ENCODE data around the gene GTF2H4. TPM values are rescaled to one million over a fixed set of nuclear protein-coding genes. Genes with fewer than 3 reads are reported as not detected.

The GTF2H4 gene
- total and polyA plus RNA-seq, 3 experiments from 2014 or later: 7.5 to 55.3 (median 48.2) TPM

GRCh38 chr6:30884521-30885480 is 23.2 kb upstream of the GTF2H4 start:
- peak in 4 of 5 donors; percentile 12 to 59 (median 23) for DNase-seq
- H3K9me3 ChIP-seq (ENCODE audit: low read length): no peaks in the 10 kb centered on the region
- H3K4me3 ChIP-seq (ENCODE audit: low read length): peak overlapping the region; percentile 62
- Mint-ChIP-seq H3K4me3 (peak overlapping the region; percentile 72 to 95 (median 85)), H3K4me1 (peaks cover 26 to 34% (median 28%) of the 10 kb centered on the region in 3 donors), H3K36me3 (peaks cover 0 to 7% (median 2%) of the 10 kb centered on the region in 3 donors), H3K9me3 (no peaks in the 10 kb centered on the region), H3K27me3 (peaks cover 0 to 7% of the 10 kb centered on the region in 2 donors), H3K27ac (peak overlapping the region in 5 of 8 donors; percentile 12 to 92 (median 73))
- H3K4me1 ChIP-seq (ENCODE audit: insufficient read depth, low read length): peaks cover 34% of the 10 kb centered on the region
- ChIA-PET POLR2A (interaction anchor here (0.6 to 1.1 kb wide), 6 partner anchors 11 to 203 kb away, joined by 3 to 5 read pairs (median 3); partner anchors contain the start of gene FLOT1), CTCF (interaction anchor here (0.9 to 12.3 kb wide), 5 partner anchors 59 to 206 kb away, joined by 3 to 148 read pairs (median 3); partner anchors contain the start of gene IER3)
- H3K36me3 ChIP-seq (ENCODE audit: insufficient read depth, low read length): no peaks in the 10 kb centered on the region
- no peaks in the 10 kb centered on the region for H3K27me3 ChIP-seq (ENCODE audit: insufficient read depth, low read length, poor library complexity, severe bottlenecking)
- H3K27ac ChIP-seq (ENCODE audit: low read depth, low read length): peak overlapping the region; percentile 76

GRCh38 chr6:30885481-30885998 is 22.5 kb upstream of the GTF2H4 start:
- Histone ChIP-seq H3K36me3 (ENCODE audit: insufficient read depth, low read length) (no peaks in the 10 kb centered on the region), H3K27ac (ENCODE audit: low read depth, low read length) (peak overlapping the region; percentile 76), H3K4me3 (ENCODE audit: low read length) (peak overlapping the region; percentile 62), H3K27me3 (ENCODE audit: insufficient read depth, low read length, poor library complexity, severe bottlenecking) (no peaks in the 10 kb centered on the region), H3K4me1 (ENCODE audit: insufficient read depth, low read length) (peaks cover 34% of the 10 kb centered on the region), H3K9me3 (ENCODE audit: low read length) (no peaks in the 10 kb centered on the region)
- Mint-ChIP-seq H3K9me3 (no peaks in the 10 kb centered on the region), H3K27me3 (peaks cover 0 to 7% of the 10 kb centered on the region in 2 donors), H3K36me3 (peaks cover 0 to 14% (median 2%) of the 10 kb centered on the region in 3 donors), H3K4me3 (peak overlapping the region; percentile 68 to 95 (median 85)), H3K27ac (peak overlapping the region in 5 of 8 donors; percentile 12 to 73 (median 69)), H3K4me1 (peaks cover 26 to 34% (median 28%) of the 10 kb centered on the region in 3 donors)
- ChIA-PET CTCF (interaction anchor here (1.0 to 12.3 kb wide), 2 partner anchors 60 to 206 kb away, joined by 3 to 148 read pairs; no protein-coding TSS in a partner anchor), POLR2A (interaction anchor here (0.6 kb wide), 1 partner anchor 10 kb away, joined by 3 read pairs; no protein-coding TSS in a partner anchor)
- peak in 1 of 5 donors; percentile 21 for DNase-seq

GRCh38 chr6:30885999-30886896 is 21.8 kb upstream of the GTF2H4 start:
- Mint-ChIP-seq H3K27ac (peak overlapping the region in 6 of 8 donors; percentile 12 to 73 (median 69)), H3K9me3 (no peaks in the 10 kb centered on the region), H3K27me3 (peaks cover 0 to 7% of the 10 kb centered on the region in 2 donors), H3K4me1 (peaks cover 26 to 34% (median 28%) of the 10 kb centered on the region in 3 donors), H3K36me3 (peaks cover 0 to 14% (median 2%) of the 10 kb centered on the region in 3 donors), H3K4me3 (peak overlapping the region; percentile 68 to 95 (median 85))
- ChIA-PET CTCF (interaction anchor here (12.3 kb wide), 1 partner anchor 61 kb away, joined by 148 read pairs; no protein-coding TSS in a partner anchor), POLR2A (no interaction called here)
- H3K4me1 ChIP-seq (ENCODE audit: insufficient read depth, low read length): peaks cover 34% of the 10 kb centered on the region
- peak overlapping the region; percentile 62 for H3K4me3 ChIP-seq (ENCODE audit: low read length)
- DNase-seq: peak in 1 of 5 donors; percentile 16
- no peaks in the 10 kb centered on the region for H3K36me3 ChIP-seq (ENCODE audit: insufficient read depth, low read length)
- H3K9me3 ChIP-seq (ENCODE audit: low read length): no peaks in the 10 kb centered on the region
- H3K27me3 ChIP-seq (ENCODE audit: insufficient read depth, low read length, poor library complexity, severe bottlenecking): no peaks in the 10 kb centered on the region
- peak overlapping the region; percentile 76 for H3K27ac ChIP-seq (ENCODE audit: low read depth, low read length)

GRCh38 chr6:30886897-30887255 is 21.1 kb upstream of the GTF2H4 start:
- H3K27me3 ChIP-seq (ENCODE audit: insufficient read depth, low read length, poor library complexity, severe bottlenecking): no peaks in the 10 kb centered on the region
- H3K27me3 Mint-ChIP-seq: peaks cover 0 to 5% of the 10 kb centered on the region in 2 donors
- peak overlapping the region in 1 of 8 donors; percentile 52 for H3K27ac Mint-ChIP-seq
- H3K4me3 Mint-ChIP-seq: peak overlapping the region in 1 of 7 donors; percentile 53
- H3K36me3 Mint-ChIP-seq: peaks cover 0 to 14% (median 2%) of the 10 kb centered on the region in 3 donors
- no peaks in the 10 kb centered on the region for H3K9me3 Mint-ChIP-seq
- no peak for DNase-seq
- peaks cover 34% of the 10 kb centered on the region for H3K4me1 ChIP-seq (ENCODE audit: insufficient read depth, low read length)
- no peak overlapping the region for H3K27ac ChIP-seq (ENCODE audit: low read depth, low read length)
- no peaks in the 10 kb centered on the region for H3K36me3 ChIP-seq (ENCODE audit: insufficient read depth, low read length)
- no peak overlapping the region for H3K4me3 ChIP-seq (ENCODE audit: low read length)
- ChIA-PET CTCF (interaction anchor here (12.3 kb wide), 1 partner anchor 61 kb away, joined by 148 read pairs; no protein-coding TSS in a partner anchor), POLR2A (no interaction called here)
- H3K9me3 ChIP-seq (ENCODE audit: low read length): no peaks in the 10 kb centered on the region
- peaks cover 26 to 34% (median 28%) of the 10 kb centered on the region in 3 donors for H3K4me1 Mint-ChIP-seq

GRCh38 chr6:30887901-30888815 is 19.8 kb upstream of the GTF2H4 start:
- no peak overlapping the region for H3K27ac ChIP-seq (ENCODE audit: low read depth, low read length)
- Mint-ChIP-seq H3K36me3 (peaks cover 0 to 21% (median 6%) of the 10 kb centered on the region in 3 donors), H3K27ac (peak overlapping the region in 1 of 8 donors; percentile 12), H3K27me3 (peaks cover 0 to 4% of the 10 kb centered on the region in 2 donors), H3K9me3 (no peaks in the 10 kb centered on the region), H3K4me1 (peaks cover 24 to 31% (median 25%) of the 10 kb centered on the region in 3 donors), H3K4me3 (peak overlapping the region in 1 of 7 donors; percentile 40)
- H3K4me1 ChIP-seq (ENCODE audit: insufficient read depth, low read length): peaks cover 30% of the 10 kb centered on the region
- H3K4me3 ChIP-seq (ENCODE audit: low read length): no peak overlapping the region
- H3K9me3 ChIP-seq (ENCODE audit: low read length): no peaks in the 10 kb centered on the region
- DNase-seq: no peak
- CTCF ChIA-PET: interaction anchor here (1.1 to 1.6 kb wide), 2 partner anchors 19 to 57 kb away, joined by 3 read pairs; partner anchors contain the start of gene GTF2H4
- no peaks in the 10 kb centered on the region for H3K36me3 ChIP-seq (ENCODE audit: insufficient read depth, low read length)
- POLR2A ChIA-PET: no interaction called here
- no peaks in the 10 kb centered on the region for H3K27me3 ChIP-seq (ENCODE audit: insufficient read depth, low read length, poor library complexity, severe bottlenecking)

- no peak for DNase-seq
- no peaks in the 10 kb centered on the region for H3K36me3 ChIP-seq (ENCODE audit: insufficient read depth, low read length)
- POLR2A ChIA-PET: interaction anchor here (0.9 kb wide), 1 partner anchor 274 kb away, joined by 5 read pairs; no protein-coding TSS in a partner anchor
- H3K4me3 Mint-ChIP-seq: no peak overlapping the region
- CTCF ChIA-PET: interaction anchor here (1.1 to 1.8 kb wide), 4 partner anchors 19 to 158 kb away, joined by 3 to 4 read pairs (median 3); partner anchors contain the start of gene GTF2H4
- H3K27me3 ChIP-seq (ENCODE audit: insufficient read depth, low read length, poor library complexity, severe bottlenecking): no peaks in the 10 kb centered on the region
- H3K27me3 Mint-ChIP-seq: peaks cover 0 to 4% of the 10 kb centered on the region in 2 donors
- H3K4me1 ChIP-seq (ENCODE audit: insufficient read depth, low read length): peaks cover 23% of the 10 kb centered on the region
- no peak overlapping the region for H3K4me3 ChIP-seq (ENCODE audit: low read length)
- no peak overlapping the region for H3K27ac ChIP-seq (ENCODE audit: low read depth, low read length)
- no peaks in the 10 kb centered on the region for H3K9me3 ChIP-seq (ENCODE audit: low read length)
- no peak overlapping the region for H3K27ac Mint-ChIP-seq
- H3K9me3 Mint-ChIP-seq: no peaks in the 10 kb centered on the region
- peaks cover 18 to 23% (median 19%) of the 10 kb centered on the region in 3 donors for H3K4me1 Mint-ChIP-seq
- peaks cover 0 to 21% (median 6%) of the 10 kb centered on the region in 3 donors for H3K36me3 Mint-ChIP-seq
Observed at GRCh38 chr6:30888816-30889495, 19.1 kb upstream of the GTF2H4 start.
